ENCODE results near the gene SLC6A19. TPM values are rescaled to one million over a fixed set of nuclear protein-coding genes. Genes with fewer than 3 reads are reported as not detected.

Gene SLC6A19
- total and polyA plus RNA-seq, 9 of the 15 experiments (the other 6 are each of a cell fraction or from before 2014, with no cell fraction given), result 0.03 to 1.6 (median 0.59) TPM

- peak; percentile 82 for TF ChIP-seq HMBOX1 (IDR thresholded peaks at IDR 0.05)
- peak; percentile 52; the same call in 1 of the 2 replicates for TF ChIP-seq CBFA2T2 (conservative IDR thresholded peaks at IDR 0.05)
- no peak for TF ChIP-seq ZKSCAN8 (CRISPR knock-in tag; IDR thresholded peaks at IDR 0.05)
- TF ChIP-seq MXI1 (IDR thresholded peaks at IDR 0.05; ENCODE audit: low read depth, low read length), result no peak
- TF ChIP-seq ATF1 (CRISPR knock-in tag; IDR thresholded peaks at IDR 0.05), result no peak
- TF ChIP-seq ATF1 (tag; IDR thresholded peaks at IDR 0.05), result peak; percentile 50; the same call in 1 of the 2 replicates
- no peak for TF ChIP-seq THRA (IDR thresholded peaks at IDR 0.05)
- no peak for TF ChIP-seq OTX1 (CRISPR knock-in tag; IDR thresholded peaks at IDR 0.05)
- TF ChIP-seq PRMT5 (CRISPR knock-in tag; IDR thresholded peaks at IDR 0.05), result no peak
- no peak for TF ChIP-seq RBM15 (IDR thresholded peaks at IDR 0.05; ENCODE audit: insufficient read depth, low read length)
- no peak for TF ChIP-seq SRSF9 (IDR thresholded peaks at IDR 0.05; ENCODE audit: borderline replicate concordance, low read depth, low read length)
- TF ChIP-seq ARID1B (IDR thresholded peaks at IDR 0.05), result peak; percentile 79
- TF ChIP-seq ILK (tag; IDR thresholded peaks at IDR 0.05; ENCODE audit: borderline replicate concordance, low read depth), result no peak
- TF ChIP-seq SMARCA4 (IDR thresholded peaks at IDR 0.05), result peak; percentile 78
- TF ChIP-seq ZBTB5 (IDR thresholded peaks at IDR 0.05), result no peak
- no peak for TF ChIP-seq THAP12 (CRISPR knock-in tag; IDR thresholded peaks at IDR 0.05)
- TF ChIP-seq BCOR (IDR thresholded peaks at IDR 0.05), result 0 out of 2 replicates have a peak, but pooled peaks have one; percentile 34
- no peak for TF ChIP-seq ZNF77 (CRISPR knock-in tag; IDR thresholded peaks at IDR 0.05)
- TF ChIP-seq ZEB2 (IDR thresholded peaks at IDR 0.05), result peak; percentile 53; the same call in 1 of the 2 replicates
- no peak for TF ChIP-seq POLR2A (conservative IDR thresholded peaks at IDR 0.05)
- TF ChIP-seq PHB2 (IDR thresholded peaks at IDR 0.05; ENCODE audit: low read depth), result 0 out of 2 replicates have a peak, but pooled peaks have one; percentile 3
- no peak for TF ChIP-seq ZNF134 (CRISPR knock-in tag; conservative IDR thresholded peaks at IDR 0.05)
- TF ChIP-seq SETDB1 (IDR thresholded peaks at IDR 0.05; ENCODE audit: low read length), result no peak
- TF ChIP-seq PHF20 (IDR thresholded peaks at IDR 0.05; ENCODE audit: partially characterized antibody), result no peak
- TF ChIP-seq ZNF75A (CRISPR knock-in tag; IDR thresholded peaks at IDR 0.05), result no peak
- no peak for TF ChIP-seq ZNF445 (CRISPR knock-in tag; IDR thresholded peaks at IDR 0.05; ENCODE audit: low read depth)
These were observed 30.0 kb upstream of the SLC6A19 start (continued) for GRCh38 chr5:1171340-1171941.

Measured in K562 (cell line).